Cerebellar nuclear complex (tissue), 1 donor: ENCODE measurements around the gene PLEKHG1.

Source experiments
- DNase-seq, 2 experiments: peaks; one replicate each; lab custom pipeline; 2025; lab: John Stamatoyannopoulos, UW

Gene PLEKHG1

DNA sequence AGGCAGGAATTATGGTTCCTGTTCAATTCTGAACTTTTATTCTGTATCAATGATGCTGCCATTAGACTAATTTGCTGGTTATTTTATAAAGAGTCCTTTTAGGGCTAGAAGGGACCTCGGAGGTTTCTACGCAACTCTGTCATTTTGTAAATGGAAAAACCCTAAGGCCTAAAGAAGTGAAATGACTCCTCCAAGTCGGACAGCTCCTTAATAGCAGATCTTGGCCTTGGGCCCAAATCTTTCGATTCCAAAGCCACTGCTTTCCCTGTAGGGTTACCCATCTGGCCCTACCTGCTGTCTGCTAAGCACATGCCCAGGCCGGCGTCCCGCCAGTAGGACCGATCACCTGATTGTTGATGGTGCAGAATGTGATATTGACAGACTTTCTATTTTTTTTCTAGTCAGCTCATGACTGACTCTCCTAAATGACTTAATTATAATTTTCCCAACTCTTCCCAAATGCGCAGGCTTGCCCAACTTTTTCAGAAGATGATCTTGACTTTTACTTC is 40.2 kb downstream of the PLEKHG1 start:
- DNase-seq = no peak

- no peak for DNase-seq
These were observed 41.0 kb downstream of the PLEKHG1 start for GRCh38 chr6:150640556-150641209.

GRCh38 chr6:150641398-150642139 is 41.9 kb downstream of the PLEKHG1 start:
- DNase-seq = no peak

DNA sequence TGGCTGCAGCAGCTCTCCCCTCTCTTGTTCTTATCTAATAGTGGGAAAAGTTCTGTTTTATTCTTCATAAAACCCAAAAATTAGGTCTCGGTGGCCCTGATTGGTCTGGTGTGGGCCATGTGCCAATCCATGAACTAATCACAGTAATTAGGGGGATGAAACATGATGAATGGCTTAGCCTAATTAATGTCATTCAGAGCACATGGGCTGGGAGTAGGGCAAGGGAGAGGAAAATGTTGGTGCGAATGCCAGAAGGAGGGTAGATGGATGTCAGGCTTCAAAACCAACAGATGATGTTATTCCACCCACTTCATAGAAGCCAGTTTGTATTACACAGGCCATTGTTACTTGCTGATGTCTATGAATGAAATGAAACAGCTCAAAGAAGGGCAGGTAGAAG is 46.5 kb downstream of the PLEKHG1 start:
- no peak for DNase-seq

DNA sequence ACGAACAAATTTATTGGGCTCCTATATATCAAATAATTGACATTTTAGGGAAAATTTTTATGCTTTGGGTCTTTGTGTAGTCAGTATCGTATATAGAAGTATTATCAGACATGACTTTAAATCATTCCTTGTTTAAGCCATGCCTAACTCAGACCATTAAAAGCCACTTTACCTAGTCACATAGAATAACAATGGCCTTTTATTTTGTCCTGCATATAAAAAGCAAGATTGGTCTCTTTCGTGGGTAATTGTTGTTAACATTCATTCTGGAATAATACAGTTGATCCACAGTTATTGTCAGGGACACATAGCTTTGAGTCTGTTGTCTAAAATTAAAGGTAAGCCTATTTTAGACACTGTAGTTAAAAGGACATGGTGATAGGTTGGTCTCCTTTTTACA is 47.4 kb downstream of the PLEKHG1 start:
- DNase-seq = no peak
